Activated CD4-positive, alpha-beta T cell treated with anti-CD3 and anti-CD28 coated beads for 48 hours (primary cell): ENCODE results near the gene VEZF1.
"Not testable (repeated sequence)": the region's sequence is repeated elsewhere in the genome, so short reads cannot be mapped to it uniquely, and the experiment has no call there.

Experiments used
- DNase-seq: peaks from one replicate; pipeline ENCODE4 v3.0.0-alpha.2; 2020

The VEZF1 gene

GRCh38 chr17:57971572-57971971, 16.5 kb downstream of the VEZF1 start:
- no peak for DNase-seq

- no peak for DNase-seq
Measured at GRCh38 chr17:57970710-57971109, 17.3 kb downstream of the VEZF1 start.

DNA sequence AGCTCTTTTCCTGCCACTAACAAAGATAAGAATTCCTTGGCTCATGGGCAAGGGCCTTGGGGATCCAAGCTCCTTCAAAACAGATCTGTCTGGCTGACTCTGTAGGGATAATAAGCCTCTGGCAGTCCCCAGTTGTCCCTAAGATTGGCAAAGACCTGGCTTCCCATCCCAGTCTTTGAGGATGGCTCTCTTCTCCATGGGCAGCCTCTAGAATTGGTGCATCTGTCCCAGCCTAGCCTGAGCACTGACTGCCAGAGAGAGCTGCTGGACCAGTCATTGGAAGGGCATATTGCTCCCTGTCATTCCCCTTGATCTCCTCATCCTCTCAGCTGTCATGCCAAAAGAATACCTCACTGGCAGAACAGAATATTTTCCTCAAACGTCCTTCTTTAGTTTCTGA, 19.6 kb downstream of the VEZF1 start:
- DNase-seq = no peak

DNA sequence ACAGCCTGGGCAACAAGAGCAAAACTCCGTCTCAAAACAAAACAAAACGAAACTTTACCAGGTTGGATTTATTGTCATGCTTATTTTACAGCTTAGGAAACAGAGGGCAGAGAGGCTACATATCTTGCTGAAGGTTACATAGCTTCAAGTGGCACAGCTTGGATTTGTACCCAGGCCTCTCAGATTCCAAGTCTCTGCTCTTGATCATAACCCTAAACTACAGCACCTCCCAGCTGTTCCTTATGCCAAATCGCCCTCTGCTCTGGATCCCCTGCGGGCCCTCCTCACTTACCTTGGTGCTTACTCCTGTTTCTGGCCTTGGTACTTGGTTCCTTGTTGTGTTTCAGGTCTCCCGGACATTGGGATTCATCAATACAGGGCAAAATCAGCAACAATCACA, 21.2 kb downstream of the VEZF1 start:
- no peak for DNase-seq

DNA sequence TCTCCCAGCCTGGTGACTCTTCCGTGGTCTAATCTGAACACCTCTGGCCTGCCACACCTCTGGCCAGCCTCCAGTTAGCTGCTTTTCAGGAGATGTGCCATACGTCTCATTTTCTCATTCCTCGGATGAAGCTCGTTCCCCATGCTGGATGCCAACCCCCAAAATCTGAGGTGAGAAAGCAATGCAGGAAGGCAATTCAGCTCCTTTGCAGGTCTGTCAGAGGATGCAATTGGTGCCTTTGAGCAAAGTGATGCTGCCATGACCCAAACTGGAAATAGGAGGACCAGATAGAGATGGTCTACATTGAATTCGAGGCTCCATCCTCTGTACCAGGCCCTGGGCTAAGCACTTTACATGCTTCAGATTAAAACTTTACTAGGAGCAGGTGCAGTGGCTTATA, 21.8 kb downstream of the VEZF1 start:
- no peak for DNase-seq

- no peak for DNase-seq
Measured at GRCh38 chr17:57965521-57966160, 22.4 kb downstream of the VEZF1 start.

DNA sequence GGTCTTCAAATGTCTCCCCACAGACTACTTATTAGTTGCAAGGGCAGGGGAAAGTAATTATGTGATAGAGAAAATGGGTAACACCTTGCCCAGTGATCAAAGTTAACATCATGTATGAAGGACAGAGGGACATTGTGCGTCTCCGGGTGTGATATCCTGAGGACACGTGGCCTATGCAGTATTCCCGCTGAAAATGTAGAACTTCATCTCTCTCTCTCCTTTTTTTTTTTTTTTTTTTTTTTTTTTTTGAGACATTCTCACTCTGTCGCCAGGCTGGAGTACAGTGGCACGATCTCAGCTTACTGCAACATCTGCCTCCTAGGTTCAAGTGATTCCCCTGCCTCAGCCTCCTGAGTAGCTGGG, 24.9 kb downstream of the VEZF1 start:
- DNase-seq = no peak

DNA sequence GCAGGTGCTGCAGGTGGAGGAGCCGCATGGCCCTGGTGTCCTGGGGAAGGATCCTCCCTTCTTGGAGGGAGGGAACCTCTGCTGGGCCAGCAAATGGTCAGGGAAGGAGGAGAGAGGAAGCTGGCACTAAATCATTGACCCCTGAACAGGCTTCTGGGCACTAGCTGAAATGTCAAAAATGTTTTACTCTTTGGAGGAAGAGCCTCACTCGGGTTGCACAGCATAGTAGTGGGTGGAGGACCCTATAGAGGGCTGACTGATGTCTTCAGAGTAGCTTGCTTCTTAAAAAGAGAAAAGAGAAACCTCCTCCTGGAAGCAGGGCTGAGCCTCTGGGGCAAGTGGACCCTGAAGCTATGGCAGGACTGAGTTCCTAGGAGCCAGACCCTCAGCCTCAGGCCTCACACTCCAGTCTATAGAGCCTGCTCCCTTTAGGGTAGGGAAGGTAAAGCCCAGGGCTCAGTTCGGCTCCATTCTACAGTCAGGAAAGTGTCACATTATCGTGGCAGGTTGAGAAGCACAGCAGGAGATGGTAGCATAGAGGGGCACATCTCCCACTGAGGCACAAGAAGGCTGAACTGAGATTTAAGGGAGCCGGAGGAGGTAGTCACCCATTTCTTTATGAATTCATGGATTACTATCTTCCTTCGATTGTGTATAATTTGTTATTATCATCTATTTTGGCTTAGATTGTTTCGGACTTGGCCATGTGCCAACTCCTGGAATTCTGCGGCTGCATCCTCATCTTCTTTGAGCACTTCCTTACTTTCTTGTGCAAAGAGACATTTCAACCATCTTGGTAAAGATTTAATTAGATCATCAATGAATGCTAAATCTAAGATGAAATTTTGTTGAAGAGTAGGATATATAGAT, 25.5 kb downstream of the VEZF1 start:
- DNase-seq = no peak

DNA sequence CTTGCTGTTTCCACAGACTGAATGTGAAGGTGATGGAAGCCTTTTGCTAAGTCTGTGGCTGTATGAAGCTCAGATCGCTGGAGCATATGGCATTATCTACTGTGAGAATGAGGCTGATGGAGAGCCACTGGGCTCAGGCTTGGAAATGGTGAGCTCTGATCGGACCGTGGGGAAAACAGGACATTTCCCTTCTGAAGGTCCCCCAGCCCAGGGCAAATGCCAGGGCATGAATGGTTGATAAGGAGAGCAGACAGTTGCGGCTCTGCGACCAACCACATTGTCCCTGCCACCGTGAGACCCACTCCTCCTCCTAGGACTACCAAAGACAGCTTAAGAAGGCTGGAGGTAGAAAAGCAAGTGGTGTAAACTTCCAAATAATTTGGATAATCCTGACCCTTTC, 28.1 kb downstream of the VEZF1 start:
- no peak for DNase-seq

- not testable (repeated sequence) for DNase-seq
Measured at GRCh38 chr17:57958391-57958790, 29.7 kb downstream of the VEZF1 start.

GRCh38 chr17:57957886-57958285, 30.2 kb downstream of the VEZF1 start:
- no peak for DNase-seq

DNA sequence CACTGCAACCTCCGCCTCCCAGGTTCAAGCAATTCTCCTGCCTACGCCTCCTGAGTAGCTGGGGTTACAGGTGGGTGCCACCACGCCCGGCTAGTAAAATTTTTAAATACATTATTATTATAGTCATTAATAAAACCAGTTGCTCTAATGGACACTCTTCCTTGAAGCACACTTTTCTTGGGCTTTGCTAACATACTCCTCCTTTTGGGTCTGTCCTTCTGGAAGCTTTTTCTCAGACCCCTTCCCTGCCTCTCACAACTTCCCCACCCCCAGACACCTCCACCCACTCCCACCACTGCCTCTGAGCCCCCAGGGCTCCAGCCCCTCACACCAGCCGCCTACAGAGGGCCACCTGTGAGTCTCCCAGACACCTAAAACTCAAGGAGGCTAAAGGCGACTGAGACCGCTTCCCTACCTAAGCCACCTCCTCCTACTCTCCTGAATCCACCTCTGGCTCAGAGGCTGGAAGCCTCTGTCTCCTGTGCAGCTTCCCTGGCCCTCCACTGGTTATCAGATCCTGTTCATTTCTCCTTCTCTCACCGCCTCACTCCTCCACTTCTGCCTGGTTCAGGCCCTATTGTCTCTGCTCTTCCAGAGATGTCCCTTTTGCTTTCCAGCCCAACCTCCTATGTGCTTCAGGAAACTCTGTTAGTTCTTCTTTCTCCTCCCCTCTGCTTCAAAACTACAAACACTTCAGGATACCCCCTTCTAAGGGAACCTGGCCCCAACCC, 30.8 kb downstream of the VEZF1 start:
- no peak for DNase-seq

DNA sequence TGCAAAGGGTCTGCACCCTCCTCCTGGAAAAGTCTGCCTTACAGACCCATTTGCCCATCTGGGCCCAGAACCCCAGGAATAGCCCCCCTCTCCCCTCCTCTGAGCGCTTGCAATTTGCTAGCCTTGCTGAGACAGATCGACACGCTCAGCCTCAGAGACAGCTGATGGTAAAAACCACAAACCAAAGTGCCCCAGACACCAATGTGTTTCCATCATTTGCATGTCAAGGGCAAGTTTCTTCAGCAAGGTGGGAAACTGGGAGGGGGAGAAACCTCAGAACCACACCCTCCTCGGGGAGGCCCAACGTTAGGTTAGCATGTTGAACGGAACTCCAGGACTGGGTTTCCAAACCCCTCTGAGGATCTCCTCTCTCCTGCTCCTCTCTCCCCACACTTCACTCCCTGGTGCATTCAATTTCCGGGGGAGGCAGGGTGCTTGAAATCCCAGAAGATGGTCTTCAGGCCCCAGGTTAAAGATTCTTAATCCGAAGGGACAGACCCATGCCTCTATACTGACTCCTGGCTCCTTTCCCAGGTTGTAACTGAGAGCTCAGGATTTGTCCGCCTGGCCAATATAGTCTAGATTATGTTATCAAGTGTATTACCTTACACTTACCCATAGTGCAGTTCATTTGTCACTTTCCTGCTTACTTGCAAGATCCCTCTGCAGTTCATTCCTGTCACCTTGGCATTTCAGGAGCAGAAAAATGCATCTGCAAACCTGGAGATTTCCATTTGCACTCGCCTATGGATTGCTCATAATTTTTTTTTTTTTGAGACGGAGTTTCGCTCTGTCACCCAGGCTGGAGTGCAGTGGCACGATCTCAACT, 31.5 kb downstream of the VEZF1 start:
- DNase-seq = peak; percentile 40

- peak; percentile 77 for DNase-seq
Measured at GRCh38 chr17:57955183-57955931, 32.7 kb downstream of the VEZF1 start, which contains the start of gene CUEDC1. TSS of gene CUEDC1 (minus strand) at chr17:57955412. CDS start at chr17:57885564, 69,848 bp downstream.

DNA sequence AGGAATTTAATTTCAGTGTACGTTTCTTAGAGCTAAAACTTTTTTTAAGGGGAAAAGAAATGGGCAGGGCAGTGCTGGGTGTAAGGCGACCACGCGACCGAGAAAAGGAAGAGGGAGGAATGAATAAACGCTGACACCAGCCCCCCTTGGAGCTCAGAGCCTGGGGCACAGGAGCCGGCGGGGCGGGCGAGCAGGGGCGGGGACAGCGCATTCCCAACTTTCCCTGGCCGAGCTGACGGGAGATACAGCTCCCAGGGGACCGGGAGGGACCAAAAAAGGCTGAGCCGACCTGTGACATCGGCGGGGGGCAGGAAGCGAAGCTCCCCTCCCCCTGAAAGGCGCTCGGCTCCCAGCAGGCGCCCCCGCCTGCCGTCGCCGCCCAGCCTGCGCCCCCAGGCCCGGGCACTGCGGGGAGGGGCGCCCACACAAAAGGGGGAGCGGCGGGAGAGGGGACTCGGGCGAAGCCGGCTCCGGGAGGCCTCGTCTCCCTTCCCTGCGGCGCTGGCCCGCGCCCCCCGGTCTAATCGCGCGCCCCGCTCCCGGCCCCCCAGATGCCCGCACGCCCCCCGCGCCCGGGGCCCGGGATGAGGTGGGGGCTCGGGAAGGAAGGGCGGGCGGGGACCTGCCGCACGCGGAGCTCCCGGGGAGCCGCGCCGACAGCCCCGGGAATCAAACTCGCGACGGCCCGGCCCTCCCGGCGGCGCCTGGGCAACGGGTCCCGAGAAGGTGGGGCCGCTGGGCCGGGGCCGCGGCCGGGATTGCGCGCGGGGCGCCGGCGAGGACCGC, 33.5 kb downstream of the VEZF1 start:
- no peak for DNase-seq

DNA sequence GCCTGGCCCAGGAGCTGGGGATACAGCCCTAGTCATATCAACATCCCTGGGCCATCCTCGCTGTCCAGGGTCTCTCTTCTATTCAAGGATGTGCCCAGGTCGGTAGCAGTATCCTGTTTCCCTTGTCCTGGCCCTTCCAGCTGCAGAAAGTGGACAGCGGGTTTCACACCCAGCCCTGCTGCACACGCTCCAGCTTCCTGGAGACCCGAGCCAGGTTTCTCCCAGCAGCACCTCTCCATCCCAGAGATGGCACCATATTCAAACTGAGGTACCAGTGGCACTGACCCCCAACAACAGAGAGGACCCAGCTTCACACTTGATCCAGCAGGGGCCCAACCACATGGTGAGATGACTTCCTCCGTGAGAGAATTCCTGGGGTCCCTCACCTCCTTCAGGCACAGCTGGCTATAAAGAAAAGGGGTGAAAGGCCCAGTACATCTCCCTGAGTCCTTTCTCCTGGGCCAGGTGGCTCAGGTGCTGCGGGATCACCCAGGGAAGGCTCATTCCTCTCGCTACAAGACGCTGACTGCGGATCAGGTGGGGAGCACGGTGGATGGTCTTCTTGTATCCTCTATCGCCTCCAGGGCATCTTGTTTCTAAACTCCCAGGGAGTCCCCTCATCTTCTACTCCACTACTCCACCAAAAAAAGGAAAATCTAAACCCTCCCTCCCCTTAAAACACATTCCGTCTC, 34.2 kb downstream of the VEZF1 start:
- DNase-seq = no peak

DNA sequence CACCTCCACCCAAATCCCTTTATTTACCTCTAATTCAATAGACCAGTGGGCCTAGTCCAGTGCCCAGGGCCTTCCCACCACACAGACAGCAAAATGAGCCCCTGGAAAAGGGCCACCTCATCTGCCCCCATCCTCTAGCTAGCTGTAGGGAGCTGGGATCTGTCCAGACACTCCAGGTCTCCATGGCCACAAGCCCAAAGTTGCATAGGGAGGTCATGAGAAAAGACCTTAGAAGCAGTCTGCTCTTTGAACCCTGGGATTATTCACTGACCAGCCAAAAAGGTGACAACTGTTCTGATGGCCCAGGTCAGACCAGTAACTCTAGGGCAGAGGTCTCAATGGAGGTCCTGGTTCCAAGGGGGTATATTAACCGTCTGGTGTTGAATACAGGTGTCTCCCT, 34.8 kb downstream of the VEZF1 start:
- no peak for DNase-seq

- no peak for DNase-seq
Measured at GRCh38 chr17:57949649-57950048, 38.4 kb downstream of the VEZF1 start.

DNA sequence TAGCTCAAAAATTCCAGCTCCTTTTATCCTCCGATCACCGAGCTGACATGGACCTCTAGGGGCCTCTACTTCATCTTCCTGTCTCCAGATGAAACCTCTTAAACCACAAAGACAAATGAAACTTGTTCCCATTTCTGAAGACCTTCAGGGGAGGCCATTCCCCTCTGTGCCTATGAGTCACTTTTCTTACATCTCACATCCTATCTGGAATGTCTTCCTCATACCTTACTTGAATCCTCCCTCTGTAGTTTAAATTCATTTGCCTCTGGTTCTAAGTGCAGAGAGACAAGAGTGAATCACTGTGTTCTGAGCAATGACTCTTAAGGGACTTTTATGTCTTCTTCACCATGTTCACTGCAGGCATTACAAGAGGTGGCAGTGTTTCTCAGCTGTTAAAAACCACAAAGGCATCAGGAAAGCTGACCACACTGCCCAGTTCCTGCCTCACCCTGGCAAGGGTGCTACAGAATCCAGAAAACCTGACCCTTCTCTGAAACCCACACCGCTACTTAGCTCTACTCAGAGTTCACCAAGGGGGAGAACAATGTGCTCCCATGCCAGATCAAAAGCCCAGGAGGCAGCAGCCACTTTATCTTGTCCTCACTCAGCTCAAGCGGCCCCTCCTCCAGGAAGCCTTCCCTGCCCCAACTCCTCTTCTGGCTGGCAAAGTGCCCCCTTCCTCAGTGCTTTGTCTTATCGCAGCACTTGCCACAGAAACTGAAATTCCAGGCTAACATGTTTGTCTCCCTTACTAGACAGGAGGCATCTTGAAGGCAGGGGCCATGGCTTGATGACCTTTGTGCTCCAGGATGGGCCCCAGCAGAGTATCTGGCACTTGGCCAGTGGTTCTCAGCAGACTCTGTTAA, 39.3 kb downstream of the VEZF1 start:
- no peak for DNase-seq

- no peak for DNase-seq
Measured at GRCh38 chr17:57948169-57948554, 39.9 kb downstream of the VEZF1 start.
